Nucleus accumbens (tissue), 56 donors: ENCODE measurements around the gene NDST1.
"Not testable (repeated sequence)": the region's sequence is repeated elsewhere in the genome, so short reads cannot be mapped to it uniquely, and the experiment has no call there.

Source experiments
- DNase-seq, 56 donors: peaks; one replicate each; lab custom pipeline; 2025; lab: John Stamatoyannopoulos, UW

The NDST1 gene

DNA sequence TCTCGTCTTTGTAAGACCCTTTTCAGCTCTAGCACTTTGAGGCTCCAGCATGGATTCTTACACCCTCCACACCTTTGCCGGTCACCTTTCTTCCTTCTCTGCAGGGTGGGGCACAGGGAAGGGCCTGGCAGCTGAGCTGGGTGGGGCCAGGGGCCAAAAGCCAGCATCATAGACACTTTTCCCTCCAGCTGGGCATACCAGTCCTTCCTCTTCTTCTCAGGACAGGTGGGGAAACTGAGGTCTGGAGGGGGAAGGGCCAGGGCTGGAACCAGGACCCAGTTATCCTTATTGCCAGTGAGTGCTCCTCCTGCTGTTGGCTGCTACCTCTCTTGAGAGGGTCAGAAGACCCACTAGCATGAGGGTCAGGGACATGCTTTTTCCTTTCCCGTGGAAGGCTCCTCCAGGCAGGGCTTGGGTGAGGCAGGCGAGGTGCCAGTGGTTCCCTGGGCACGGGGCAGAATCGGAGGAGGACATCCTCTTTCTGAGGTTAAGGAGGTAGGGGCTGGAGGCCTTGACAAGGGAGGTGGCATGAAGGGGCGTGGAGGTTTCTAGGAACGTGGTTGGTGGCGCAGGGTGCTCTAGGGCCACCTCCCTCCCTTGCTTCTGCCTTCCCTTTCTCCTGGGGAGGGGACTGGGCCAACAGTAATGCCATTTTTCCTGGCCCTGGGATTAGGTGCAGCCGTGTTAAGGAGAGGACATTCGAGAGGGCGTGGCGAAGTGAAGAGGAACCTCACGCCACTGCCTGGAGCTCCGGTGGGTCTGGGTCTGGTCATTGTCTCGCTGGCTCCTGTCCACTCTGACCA, at the start of gene NDST1:
Gene NDST1 (plus strand): TSS at position 658 of the 803 bp plus-strand sequence. CDS start 13,124 bp downstream, outside the sequence.
- DNase-seq = no peak

DNA sequence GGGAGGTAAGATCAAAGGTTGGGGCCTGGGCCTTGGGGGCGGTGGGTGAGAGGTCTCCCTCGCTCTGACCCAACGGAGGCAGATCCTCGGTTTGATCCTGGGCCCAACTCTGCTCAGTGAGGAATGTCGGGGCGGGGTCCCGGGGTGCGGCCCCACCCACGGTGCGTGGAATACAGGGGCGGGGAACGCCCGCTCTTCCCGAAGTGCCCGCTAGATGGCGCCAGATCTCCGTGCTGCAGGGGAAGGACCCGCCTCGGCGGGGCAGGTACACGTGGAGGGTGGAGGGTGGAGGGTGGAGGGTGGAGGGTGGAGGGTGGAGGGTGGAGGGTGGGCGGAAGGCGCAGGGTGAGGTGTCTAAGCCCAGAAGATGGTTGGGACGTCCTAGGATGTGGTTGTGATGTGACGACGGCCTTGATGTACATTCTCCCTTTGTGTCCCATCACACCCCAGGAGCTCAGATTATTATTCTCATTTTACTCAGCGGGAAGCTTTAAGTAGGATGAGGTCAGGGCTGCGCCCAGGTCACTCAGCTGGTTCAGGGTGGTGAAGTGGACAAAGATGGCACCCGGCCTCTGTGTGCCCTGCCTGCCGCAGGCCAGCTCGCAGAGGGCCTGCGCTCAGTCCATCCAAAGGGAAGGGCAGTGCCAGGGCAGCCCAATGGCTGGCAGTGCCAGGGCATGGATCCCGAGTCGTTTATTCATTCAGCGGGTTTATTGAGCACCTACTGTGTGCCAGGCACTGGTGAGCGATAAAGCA, 49.0 kb upstream of the NDST1 start:
- peak in 50 of 56 donors; percentile 13 to 87 (median 60) for DNase-seq

DNA sequence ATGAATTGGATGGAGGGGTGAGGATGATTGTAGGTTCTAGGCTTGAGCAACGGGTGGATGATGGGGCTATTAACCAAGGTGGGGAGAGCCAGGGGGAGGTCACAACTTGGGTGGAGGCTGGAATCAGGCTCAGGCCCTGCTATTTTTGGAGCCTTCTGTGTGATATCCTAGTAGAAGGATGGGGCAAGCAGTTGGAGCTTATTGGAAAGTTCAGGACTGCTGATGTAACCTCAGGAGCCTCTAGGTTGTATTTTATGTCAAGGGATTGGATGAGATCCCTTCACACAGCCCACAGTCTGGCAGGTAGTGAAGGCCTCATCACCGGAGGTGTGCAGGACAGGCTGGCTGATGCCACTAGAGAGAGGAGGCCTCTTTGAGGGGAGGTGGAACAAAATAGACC, 47.1 kb upstream of the NDST1 start:
- no peak for DNase-seq

DNA sequence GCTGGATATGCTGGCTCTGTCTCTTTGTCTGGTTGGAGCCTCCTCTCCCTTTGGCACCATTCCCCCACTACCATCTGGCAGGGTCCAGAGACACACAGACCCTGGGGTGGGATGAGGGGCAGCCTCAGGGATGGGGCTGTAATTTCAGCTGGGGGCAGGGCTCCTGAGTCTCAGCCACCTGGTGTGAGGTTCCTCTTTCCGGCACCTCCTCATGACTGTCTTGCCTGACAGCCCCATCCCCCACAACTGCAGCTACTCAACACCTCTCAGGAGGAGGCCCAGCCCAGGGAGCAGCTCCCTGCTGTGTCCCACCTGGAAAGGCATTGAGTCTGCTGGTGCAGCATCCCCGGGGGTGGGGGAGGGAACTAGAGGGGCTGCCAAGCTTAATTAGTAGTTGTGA, 46.7 kb upstream of the NDST1 start:
- no peak for DNase-seq

DNA sequence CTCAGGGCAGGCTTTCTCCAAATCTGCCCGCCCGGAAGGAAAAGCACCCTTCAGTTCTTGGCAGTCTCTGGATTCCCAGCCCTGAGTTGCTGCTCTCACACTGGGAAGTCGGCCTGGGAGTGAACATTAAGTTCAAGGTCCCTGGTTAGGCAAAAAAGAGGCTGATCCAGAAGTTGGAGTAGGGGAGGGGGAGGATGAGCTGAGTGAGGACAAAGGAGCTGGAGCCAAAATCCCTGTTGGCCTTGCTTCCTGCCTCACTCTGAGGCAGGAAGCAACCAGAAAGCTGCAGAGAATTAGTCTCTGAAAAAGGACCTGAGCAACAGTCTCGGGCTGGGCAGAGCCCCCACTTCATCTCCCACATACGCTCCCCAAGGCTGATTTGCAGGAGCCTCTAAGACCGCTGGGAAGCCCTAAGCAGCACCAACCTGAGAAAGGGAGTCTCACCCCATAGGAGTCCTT, 43.3 kb upstream of the NDST1 start:
- no peak for DNase-seq

DNA sequence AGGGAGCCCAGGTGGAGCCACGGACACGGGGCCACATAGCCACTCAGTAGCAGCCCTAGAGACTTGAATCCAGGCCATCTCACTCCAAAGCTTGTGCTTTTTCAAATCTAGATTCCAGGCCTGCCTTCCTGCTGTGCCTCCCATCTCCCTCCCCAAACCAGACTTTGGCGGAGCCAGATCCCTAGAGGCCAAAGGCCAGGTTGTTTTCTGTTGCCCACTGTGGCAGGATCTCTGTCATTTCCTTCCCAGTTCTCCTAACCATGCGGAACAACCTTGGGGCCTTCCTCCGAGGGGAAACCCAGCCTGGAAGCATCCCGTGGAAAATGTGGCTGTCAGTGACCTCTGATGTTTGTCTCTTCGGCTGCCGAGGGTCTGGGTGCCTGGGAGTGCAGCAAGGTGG, 42.0 kb upstream of the NDST1 start:
- no peak for DNase-seq

DNA sequence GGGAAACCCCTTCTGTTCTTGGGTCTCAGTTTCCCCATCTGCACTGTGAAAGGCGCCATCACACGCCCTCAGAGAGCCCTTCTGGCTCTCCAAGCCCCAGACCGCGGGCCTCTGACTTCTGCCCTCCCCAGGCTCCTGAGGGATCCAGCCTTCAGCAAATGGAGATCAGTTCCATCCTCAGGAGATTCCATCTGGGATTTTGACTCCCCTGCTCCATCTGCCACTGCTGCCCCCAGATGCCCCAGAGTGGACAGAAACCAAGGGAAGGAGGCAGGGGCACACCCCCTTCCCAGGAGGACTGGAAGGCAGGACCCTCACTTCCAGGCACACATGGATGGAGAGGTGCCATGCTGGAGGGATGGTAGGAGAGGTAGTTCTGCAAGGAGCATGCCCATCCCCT, 39.7 kb upstream of the NDST1 start:
- DNase-seq = no peak

DNA sequence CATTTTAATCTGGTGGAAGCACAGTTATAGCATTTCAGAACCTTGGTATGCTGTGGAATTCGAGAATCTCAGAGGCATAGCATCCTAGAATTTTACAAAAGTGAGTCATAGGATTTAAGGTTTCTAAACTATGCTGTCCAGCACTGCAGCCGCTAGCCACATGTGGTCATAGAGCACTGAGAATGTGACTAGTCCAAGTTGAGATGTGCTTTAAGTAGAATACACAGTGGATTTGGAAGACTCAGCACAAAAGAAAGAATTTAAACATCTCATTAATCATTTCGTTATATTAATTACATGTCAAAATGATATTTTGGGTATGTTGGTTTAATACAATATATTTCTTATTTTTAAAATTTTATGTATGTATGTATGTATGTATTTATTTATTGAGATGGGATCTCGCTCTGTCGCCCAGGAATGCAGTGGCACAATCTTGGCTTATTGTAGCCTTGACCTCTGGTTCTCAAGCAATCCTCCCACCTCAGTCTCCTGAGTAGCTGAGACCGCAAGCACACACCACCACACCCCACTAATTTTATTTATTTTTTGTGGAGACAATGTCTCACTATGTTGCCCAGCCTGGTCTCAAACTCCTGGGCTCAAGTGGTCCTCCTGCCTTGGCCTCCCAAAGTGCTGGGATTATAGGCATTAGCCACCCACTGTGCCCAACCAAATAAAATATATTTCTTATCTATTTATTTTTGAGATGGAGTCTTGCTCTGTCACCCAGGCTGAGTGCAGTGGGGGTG, 38.0 kb upstream of the NDST1 start:
- no peak for DNase-seq

DNA sequence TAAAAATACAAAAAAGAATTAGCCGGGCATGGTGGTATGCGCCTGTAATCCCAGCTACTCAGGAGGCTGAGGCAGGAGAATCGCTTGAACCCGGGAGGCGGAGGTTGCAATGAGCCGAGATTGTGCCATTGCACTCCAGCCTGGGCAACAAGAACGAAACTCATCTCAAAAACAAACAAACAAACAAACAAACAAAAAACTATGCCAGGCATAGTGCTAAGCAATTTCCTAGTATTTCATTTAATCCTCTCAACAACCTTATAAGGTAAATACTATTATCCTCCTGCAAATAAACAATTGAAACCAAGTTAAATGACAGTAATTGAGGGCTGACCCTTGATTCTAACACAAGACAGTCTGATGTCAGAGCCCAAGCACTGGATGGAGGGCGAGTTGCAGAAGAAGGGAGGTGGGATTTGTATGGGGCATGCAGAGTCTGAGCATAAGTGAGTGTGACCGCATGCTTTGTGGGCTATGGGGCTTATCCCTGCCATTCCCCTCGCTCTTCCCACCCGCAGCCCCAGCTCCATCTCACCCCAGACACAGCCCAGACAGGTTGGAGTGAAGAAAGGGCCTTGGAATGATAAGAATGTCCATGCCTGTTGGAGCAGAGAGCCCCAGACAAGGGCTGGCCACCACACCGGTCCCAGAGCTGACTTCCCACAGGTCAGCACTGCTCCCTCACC, 34.1 kb upstream of the NDST1 start:
- DNase-seq = no peak

DNA sequence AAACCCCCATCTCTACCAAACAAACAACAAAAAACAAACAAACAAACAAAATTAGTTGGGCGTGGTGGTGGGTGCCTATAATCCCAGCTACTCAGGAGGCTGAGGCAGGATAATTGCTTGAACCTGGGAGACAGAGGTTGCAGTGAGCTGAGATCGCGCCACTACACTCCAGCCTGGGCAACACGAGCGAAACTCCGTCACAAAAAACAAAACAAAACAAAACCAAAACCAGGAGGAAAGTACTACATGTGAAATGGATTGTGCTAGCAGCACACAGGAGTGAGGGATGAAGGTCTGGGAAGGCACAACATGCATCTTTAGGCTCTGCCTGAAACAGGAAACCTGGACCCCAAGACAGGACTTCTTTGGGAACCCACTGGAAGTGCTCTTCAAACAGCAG, 31.4 kb upstream of the NDST1 start:
- DNase-seq = not testable (repeated sequence)

DNA sequence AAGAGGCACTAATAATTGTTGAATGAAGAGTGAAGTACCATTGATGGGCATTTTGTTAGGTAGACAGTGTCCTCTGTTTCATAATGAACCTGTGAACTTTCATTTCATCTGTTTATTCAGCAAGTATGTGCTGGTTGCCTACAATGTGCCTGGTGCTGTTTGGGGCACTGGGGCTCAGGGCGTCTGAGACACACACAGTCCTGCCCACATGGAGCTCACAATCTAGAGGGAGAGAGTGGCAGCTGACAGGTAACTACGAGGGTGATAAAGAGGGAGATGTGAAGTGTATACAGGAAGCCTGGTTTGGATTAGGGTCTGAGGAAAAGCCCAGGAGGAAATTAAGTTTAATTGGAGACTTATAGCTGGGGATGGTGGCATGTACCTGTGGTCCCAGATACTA, 28.5 kb upstream of the NDST1 start:
- no peak for DNase-seq

DNA sequence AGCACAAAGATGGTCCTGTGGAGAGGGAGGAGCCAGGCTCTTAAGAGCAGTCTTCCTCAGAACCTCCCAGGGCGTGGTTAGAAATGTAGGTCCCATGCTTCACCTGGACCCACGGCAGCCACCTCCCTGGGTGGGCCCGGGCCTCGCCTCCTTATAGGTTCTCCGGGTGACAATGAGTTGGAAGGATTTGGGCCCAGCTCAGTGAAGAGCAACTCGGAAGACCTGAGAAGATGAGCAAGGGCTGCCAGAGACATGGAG, 26.3 kb upstream of the NDST1 start:
- no peak for DNase-seq

DNA sequence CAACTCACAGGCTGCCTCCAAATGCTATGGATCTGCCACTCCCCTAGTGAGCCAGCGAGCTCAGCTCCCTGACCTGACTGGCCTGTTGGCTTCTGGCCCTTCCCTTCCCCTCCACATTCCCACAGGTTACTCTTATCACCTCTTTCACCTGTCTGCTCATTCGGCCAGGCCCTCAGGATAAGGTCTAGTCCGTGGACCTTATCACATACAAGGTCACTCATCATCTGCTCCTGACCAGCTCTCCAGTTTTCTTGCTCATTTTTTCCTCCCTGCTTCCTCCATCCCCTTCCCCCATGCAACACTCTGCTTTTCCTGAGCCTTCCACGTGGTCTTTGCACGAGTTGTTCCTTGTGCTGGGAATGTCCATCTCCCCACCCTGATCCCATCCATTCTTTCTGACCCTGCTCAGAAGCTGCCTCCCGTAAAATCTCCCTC, 25.9 kb upstream of the NDST1 start:
- no peak for DNase-seq

DNA sequence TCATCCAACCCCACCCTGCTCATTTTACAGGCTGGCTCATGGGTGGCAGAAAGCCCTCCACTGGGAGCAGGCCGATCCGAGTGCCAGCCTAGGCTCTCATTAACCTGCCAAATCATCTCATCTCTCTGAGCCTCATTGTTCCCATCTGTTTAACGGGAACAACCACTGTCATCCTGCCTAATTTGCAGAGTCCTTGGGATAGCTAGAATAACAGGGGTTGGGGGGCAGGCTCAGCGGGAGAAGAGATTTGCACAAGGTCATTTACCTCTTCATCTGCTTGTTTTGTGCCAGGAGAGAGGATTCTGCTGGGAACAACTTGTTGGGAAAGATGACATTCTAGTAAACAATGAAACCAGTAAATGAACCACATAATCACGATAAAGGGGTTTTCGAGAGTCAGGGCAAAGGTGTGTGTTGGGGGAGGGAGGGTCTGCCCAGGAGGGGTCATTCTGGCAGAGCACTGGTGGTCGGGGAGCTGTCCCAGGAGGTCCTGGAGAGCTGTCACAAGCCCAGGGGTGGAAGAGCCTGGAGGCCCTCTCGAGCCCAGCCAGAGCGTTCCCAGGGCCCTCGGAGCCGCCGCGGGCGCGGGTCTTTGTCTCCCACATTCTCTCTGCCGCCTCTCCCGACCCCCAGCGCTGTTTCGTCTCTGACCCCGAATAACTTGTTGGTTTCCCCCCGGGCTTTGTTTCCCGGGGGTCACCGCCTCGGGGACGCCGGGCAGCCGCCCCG, 22.8 kb upstream of the NDST1 start:
- DNase-seq = no peak

DNA sequence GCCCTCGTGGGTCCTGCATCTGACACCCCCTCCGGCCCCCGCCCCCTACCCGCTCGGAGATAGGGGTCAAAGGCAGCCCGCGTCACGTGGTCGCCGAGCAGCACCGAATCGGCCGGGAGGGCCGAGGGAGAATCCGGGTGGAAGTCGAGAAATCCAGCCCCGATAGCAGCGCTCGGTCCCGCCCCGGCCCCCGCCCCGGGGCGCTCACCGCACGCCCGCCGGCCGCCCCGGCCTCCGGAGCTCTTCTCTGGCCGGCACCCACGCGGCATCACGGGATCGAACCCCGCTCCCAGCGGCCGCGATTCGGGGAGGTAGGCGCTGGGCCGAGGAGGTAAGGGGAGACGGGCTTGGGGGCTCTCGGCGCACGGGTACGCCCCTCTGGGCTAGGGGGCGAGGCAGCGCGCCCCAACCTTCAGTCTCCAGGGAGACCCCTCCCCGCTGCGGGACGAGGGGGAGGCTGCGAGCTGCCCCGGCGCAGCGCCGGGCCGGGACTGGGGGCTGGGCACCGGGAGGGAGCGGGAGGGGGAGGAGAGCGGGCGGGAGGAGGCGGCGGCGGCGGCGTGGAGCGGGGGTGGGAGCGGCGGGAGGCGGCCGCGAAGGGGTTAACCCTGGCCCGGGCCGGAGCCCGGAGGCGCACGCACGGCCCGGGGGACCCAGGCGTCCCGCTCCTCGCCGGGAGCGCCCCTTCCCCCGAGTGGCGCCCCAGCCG, 22.1 kb upstream of the NDST1 start:
- DNase-seq = peak in 45 of 56 donors; percentile 34 to 78 (median 56)

DNA sequence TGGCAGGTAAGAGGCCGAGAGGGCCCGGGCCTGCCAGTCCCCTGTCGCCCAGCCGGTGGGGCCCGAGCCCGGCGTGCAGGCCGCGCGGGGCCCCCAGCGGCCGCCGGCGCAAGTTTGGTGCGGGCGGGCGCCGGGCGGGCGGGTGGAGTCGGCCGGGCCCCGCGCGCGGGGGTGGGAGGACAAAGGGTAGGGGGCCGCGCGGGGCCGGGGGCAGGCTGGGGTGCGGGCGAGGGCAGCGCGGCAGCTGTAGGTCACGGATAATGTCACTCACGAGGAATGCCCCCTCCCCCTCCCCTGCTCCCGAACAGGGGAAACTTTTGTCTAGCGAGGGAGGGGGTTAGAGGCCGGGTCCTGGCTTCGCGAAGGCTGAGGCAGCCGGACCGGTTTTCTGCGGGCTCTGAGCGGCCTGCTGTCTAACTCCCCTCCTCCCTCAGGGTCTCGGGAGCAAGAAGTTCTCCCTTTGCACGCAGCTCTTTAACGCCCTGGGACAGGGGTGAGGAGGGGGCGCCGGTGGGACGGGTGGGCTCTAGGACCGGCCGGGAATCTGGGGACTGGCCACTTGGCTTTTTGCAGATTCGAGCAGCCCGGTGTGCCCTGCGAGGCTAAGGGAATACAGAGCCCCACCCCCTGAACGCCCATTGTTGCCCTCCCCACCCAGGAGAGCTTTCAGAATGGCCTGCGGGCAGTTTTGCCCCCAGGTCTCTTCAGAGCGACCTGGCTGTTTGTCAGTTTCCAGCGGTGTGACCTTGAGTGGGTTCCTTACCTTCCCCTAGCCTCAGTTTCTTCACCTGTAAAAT, 21.3 kb upstream of the NDST1 start:
- peak in 39 of 56 donors; percentile 17 to 78 (median 59) for DNase-seq

DNA sequence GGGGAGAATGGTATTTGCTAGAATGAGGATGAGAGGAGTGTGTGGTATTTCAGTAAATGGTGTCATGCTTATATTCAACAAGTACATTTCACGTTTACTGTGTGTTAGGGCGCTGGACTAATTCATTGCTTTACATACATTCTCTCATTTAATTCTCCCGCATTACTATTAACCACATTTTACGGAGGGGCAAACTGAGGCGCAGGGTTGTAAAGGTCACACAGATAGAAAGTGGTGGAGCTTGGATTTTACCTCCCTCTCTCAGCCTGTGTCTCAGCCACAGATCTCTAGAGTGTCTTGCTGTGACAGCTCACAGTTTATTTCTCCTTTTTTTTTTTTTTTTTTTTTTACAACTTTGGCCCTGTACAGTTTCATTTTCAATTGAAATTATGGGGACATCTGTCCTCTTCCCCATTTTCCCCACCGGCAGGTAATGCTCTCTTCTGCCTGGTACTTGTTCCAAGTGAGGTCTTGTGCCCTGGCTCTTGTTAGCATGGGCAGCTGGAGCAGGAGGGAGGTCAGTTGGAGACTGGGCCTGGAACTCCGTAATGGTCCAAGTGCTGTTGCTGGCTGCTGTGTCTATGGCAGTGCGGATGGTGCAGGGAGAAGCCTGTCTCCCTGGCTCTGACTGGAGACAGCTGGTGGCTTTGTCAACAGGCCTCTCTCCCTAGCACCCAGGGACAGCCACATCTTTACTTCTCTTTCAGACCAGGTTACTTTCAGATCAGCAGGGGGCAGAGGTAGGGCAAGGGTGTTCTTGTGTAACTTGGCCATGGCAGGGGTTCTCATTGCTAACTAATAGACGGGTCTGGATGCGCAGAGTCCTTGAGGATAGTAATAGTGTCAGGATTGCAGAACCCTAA, 20.5 kb upstream of the NDST1 start:
- DNase-seq = peak in 40 of 56 donors; percentile 24 to 80 (median 59)
